ENCODE data around the gene SOCS7.

The SOCS7 gene, protein sequence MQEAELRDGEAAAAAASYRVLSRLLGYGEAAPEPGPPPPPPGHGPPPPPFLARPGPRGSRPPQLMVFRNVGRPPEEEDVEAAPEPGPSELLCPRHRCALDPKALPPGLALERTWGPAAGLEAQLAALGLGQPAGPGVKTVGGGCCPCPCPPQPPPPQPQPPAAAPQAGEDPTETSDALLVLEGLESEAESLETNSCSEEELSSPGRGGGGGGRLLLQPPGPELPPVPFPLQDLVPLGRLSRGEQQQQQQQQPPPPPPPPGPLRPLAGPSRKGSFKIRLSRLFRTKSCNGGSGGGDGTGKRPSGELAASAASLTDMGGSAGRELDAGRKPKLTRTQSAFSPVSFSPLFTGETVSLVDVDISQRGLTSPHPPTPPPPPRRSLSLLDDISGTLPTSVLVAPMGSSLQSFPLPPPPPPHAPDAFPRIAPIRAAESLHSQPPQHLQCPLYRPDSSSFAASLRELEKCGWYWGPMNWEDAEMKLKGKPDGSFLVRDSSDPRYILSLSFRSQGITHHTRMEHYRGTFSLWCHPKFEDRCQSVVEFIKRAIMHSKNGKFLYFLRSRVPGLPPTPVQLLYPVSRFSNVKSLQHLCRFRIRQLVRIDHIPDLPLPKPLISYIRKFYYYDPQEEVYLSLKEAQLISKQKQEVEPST

DNA sequence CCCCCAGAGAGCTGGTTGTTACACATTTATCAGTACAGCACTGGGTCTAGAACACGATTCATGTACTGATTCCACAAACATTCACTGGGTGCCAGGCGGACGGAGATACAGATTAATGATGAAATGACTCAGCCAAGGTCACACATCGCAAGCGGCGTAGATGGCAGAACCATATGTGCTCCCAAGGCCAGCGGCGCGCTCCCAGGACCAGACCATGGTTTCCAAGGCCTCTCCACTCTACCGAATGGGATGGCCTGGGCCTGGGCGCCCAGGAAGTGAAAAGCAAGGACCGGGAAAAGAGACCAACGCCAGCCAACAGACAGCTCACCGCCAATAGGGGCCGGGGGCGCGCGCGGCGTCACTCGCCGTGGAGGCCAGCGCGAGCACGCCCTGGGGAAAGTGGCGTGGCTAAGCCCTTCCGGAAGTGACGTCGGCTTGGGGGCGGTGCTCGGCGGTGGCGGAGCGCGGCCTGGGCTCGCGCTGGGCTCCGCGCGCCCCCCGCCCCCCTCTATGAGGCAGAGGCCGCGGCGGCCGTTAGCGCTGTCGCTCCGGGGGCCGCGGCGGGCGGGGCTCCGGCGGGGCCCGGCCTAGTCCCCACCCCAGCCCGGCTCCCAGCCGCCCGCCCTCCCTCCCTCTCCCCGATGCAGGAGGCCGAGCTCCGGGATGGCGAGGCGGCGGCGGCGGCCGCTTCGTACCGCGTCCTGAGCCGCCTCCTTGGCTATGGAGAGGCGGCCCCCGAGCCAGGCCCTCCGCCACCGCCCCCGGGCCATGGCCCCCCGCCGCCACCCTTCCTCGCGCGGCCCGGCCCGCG is at the start of gene SOCS7:
Gene SOCS7, plus strand, starts transcription at position 433 of the 811 bp plus-strand sequence. Its CDS starts 209 bp downstream, at position 642.
- peak; percentile 92 for DNase-seq

DNA sequence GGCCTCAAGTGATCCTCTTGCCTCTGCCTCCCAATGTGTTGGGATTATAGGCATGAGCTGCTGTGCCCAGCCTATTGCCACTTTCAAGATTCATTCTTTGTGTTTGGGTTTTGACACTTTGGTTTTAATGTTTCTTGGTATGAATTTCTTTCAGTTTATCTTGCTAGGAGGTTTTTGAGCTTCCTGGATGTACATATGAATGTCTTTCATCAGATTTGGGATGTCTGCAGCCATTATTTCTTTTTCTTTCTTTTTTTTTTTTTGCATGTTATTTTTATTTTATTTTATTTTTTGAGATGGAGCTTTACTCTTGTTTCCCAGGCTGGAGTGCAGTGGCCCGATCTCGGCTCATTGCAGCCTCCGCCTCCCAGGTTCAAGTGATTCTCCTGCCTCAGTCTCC is 36.1 kb upstream of the SOCS7 start:
- DNase-seq = no peak

DNA sequence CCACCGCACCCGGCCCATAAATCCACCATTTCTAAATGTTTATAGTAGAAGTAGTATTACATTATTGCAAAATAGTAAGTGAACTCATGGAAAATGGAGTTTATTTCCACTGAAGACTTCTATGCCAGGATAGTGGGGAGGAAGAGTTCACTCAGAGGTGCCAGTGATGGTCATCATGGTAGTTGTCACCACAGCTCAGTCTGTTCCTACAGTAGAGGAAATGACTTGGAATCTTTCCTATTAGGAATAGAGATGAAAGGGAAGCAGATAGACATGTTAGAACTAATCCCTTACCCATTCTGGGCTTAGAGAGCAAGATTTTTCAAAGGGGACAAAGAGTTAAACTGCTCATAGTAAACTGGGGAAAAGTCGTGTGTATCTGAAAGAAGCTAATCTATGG is 34.6 kb upstream of the SOCS7 start:
- no peak for DNase-seq

DNA sequence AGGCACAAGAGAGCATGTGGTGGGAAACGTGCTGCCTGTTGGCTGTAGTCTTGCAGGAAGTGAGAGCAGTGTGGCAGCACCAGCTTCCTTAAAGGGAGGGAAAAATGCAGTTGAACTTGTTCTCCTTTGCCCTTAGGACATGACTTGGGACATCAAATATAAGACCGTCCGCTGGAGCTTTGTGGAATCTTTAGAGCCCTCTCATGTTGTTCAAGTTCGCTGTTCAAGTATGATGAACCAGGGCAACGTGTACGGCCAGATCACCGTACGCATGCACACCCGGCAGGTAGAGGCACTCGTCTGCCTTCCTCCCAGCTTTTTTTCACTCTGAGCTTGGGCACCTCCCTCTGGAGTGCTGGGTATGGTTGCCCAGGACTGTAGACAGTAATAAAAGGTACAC is 31.2 kb upstream of the SOCS7 start:
- no peak for DNase-seq

DNA sequence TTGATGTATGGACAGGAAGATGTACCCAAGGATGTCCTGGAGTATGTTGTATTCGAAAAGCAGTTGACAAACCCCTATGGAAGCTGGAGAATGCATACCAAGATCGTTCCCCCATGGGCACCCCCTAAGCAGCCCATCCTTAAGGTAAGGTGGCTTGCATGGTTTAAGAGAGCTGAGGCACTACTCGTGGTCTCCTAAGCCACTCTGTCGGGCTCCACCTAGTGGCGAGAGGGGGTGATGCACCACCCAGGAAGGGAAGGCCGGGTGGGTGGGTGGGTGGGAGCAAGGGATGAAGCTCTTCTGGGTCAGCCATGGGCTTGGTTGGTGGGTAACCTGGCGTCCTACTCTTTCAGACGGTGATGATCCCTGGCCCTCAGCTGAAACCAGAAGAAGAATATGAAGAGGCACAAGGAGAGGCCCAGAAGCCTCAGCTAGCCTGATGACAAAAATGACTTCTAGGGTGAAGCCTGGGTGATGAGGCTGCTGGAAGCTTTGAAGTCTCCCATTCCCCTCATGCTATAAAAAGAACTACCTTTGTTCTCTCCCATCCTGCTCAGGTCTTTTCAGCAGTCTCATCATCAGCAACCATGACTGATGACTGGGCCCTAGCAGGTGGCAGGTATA is 29.4 kb upstream of the SOCS7 start:
- DNase-seq = peak; percentile 37

DNA sequence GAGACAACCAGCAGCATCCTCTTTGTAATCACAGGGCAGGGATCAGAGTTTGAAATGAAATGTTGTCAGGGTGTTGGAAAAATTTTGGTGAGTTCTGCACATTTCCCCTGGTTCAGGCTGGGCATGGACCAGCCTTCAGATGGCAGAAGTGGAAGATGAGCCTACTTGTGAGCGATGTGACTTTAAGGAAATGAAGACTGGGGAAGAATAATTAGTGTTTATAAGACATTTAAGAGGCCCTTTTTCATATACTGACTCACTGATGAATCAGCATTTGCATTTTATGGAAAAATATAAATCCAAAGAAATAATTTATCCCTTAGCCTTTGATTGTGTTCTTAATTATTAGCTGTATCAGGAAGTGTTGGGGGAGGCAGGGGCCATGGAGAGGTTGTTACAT is 28.7 kb upstream of the SOCS7 start:
- no peak for DNase-seq

DNA sequence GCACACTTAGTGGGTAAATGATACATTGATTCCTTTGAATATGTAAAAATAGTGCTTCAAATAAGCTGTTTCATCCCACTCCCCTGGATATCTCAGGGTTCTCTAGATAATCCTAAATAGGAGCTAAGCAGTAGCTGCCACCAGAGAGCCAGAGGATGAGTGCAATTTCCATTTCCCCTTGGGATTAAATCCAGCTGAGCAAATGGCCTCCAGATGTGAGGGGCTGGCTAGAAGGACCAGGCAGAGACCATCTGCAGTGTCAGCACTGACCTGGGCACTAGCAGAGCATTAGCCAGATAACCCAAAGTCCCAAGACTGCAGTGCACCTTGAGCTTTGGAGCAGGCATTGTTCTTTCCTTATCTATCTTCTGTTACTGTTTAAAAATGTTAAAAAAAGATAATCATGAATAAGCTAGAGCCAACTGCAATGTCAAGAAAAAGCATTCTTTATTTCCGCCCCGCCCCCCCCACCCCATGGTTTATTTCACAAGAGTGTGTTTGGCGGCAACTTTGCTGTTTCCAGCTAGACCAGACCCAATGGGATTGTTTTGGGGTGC is 27.4 kb upstream of the SOCS7 start:
- DNase-seq = no peak

DNA sequence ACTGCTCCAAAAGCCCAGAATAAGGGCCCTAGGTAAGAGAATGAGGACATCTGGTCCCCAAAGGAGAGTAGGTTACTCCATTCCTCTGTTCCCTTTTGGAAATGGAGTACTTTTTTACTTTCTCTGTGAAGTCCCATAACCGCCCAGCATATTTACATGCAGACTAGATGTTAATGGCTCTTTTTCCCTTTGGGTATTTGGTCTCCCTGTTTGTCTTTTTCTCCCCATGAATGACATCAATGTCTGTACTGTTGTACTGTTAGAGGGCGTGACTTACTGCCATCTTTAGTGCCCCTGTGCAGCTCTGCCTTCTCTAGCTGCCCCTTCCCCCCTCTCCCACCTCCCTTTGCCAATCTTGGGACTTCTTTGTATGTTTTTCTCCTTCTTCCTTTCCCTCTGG is 26.9 kb upstream of the SOCS7 start:
- DNase-seq = no peak

DNA sequence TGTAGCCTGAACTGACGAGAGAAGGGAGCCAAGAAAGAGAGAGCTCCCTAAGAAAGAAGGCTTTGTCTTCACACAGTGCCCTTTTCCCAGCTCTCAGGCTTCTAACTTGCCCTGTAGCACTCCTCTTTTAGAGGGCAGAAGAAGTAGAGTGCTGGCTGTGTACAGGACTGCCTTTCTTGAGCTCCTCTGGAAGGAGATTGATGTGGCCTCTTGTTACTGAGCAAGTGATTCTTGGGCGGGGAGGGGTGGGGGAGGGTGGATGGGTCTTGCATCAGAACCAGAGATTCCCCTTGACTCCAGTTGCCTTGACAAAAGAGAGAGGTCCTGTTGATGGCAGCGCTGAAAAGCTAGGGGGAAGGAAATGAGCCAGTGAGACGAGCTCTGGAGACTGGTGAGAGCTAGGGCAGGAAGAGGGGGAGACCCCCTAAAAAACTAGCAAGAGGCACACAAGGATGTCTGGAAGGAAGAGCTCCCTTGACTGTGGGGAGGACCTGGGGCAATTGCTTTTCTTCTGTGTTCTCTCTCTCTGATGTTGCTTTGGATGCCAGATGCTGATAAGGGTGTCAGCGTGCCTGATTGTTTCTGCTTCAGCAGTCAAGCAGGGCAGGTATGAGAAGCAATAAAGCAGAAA is 26.3 kb upstream of the SOCS7 start:
- no peak for DNase-seq

DNA sequence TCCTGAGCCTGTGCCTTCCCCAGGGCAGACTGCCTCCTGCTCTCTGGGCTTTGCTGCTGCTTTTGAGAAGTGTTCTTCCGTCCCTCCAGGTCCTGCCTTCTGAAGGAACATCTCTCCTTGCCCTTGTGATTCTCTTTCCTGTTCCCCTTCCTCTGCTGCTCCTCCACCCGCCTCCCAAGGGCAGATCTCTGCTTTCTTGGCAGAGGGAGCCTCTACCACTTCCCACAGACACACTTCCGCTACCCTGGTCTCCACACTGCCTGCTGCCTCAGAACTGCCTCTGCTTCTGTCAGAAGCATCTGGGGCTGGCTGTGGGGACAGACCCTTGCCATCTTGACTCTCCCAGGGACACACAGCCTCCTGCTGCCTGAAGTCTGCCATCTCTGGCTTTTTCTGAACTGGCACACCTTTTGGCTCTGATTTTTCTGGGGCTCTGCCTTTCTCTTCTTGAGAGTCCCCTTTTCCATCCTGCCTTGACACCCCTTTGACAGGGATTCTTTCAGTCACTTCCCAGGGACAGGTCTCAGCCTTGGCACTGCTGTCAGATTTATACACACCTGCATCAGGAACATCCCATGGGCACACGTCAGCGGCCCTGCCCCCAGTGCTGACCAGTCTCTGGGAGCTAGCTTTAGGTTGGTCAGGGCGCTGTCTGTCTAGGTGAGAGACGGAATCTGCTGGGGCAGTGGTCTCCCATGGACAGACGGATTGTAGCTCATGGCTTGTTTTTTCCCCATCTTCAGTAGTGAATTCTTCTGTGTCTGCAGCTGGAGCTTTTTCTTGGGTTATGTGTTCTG is 24.4 kb upstream of the SOCS7 start:
- no peak for DNase-seq

DNA sequence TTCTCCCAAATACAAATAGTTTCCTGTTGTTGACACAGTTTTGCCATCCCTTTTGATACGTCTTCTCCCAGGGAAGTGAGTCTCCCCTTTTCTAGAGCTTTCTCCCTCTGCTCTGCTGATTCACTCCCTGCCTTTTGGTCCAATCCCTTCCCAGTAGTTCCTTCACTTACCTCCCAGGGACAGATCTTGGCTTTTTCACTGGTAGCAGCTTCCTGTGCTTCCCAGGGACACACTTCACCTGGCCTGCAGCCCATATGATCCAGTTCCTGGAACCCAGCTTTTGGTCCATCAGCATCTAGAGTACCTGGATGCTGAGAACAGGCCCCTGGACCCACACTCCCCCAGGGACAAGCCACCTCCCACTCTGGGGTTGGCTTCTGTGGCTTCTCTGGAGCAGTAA is 23.7 kb upstream of the SOCS7 start:
- no peak for DNase-seq

DNA sequence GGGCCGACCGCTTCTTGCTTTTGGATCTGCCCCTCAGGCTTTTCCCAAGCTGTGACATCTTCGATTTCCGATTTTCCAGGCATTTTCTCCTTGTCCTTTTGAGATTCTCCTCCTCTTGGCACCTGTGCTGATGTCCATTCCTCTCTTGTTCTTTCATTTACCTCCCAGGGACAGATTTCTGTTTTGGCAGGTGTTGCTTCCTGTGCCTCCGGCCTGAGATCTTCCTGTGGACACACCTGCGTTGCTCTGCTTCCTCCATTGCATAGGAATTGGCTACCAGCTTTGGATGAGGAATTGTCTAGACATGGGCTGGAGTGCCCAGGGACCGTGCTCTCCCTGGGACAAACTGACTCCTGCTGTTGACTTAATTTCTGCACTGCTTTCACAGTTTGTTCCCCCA is 23.0 kb upstream of the SOCS7 start:
- no peak for DNase-seq

DNA sequence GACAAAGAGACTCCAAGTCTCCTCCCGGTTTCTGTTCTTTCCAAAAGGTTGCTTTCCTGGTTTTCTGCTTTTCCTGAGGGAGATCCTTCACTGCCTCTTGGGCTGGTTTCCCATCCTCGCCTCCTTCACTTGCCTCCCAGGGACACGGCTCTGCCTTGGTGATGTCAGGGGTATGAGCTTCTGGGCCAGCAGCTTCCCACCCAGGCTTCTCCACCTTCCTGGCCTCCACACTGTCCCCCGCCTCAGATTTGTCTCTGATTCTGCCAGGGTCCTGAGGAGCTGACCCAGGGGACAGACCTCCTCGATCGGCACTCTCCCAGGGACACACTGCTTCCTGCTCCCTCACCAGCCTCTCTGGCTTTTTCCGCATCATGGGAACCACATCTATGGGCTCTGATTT is 22.4 kb upstream of the SOCS7 start:
- no peak for DNase-seq

DNA sequence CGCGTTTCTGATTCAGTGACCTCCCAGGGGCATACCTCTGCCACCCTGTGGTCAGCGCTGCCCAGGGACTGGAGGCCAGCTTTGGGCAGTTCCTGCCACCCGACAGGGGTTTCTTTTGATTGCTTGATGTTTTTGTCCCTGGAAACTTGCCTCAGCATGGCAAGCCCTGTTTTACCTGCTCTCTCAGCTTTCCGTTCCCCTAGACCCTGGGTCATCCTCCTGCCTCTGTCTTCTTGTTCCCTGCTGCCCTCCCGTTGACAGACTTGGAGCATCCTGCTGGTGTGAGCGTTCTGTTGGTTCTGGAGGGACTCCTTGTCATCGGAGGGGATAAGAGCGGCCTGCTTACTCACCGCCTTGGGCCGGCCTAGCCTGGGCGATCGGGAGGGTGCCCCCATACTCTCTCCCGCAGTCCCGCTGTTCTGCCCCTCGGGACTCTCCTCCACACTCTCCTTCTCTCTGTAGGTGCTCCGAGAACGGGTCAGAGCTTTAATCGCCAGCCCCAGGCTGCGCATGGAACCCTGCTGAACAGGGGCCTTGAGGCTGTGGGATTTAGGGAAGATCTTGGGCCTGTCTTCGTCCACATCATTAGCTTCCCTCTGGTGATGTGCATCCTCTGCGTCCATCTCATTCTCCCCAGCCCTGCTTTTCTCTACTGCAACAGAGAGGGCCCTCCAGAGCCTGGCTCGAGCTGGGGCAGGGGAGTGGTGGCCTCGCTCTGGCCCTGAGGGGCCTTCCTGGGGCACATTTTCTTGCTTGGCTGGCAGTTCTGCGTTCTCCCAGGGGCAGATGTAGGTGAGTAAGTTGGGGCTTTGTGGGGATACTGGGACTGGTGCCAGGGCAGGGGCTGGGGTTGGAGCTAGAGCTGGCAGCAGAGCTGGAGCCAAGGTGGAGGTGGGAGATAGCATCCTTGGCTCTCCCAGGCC is 21.6 kb upstream of the SOCS7 start:
- DNase-seq = no peak

DNA sequence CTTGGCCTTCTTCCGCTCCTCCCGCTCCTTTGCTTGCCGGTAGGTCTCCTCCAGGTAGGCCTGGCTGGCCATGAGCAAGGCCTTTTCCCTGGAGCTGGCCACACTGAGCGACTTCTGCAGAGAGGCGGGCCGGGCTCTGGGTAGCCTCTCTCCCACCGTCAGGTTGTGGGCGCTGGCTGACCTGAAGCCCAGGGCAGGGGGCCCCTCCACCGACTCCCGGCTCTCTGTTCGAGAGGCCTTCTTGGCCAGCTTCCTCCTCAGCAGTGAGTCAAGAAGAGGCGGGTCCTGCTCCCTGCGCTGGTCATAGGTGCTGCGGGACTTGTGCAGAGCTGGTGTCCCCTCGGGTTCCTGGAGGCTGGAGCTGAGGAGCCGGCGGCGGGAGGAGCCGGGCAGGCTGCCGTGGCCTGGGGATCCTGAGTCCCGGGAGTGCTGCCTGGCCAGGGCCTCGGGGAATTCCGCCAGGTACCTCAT is 20.7 kb upstream of the SOCS7 start:
- no peak for DNase-seq

DNA sequence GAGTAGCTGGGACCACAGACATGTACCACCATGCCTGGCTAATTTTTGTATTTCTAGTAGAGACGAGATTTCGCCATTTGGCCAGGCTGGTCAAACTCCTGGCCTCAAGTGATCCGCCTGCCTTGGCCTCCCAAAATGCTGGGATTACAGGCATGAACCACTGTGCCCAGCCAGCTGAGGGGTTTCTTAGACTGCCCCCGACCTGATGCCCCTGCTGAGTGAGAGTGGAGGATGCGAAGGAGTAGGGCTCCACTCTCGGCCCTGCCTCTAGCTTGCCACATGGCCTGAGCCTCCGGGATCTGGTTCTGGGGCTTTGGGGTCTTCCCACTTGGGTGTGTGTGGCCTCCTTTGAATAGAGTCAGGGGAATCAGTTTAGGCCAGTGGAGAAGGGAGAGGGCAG is 18.9 kb upstream of the SOCS7 start:
- no peak for DNase-seq

DNA sequence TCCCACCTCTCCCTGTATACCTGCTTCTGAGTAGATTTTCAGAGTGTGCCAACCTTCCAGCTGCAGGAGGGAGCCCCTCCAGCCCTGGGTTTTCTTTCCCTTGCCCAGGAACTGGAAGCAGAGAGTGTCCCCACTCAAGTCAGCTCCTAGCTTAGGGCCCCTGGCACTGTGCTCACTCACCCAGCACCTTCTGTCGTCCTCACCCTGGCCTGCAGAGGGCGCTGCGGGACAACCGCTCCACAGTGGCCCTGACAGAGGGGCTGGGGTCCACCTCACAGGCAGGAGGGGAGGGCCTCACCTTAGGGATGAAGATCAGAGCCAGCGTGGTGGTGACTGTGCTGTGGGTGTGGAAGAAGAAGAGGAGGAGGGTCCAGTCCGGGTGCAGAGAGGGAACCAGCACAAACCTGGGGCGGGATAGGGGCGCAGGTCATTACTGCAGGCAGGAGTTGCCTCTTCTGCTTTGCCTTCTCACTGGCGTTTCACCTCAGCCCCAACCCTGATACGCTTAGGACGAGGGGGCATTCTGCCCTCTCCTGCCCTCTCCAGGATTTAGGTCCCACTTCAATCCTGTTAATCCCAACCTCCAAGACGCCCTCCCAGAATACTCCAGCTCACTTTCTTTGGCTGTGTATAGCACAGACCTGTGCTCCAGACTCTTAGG is 17.9 kb upstream of the SOCS7 start:
- no peak for DNase-seq

DNA sequence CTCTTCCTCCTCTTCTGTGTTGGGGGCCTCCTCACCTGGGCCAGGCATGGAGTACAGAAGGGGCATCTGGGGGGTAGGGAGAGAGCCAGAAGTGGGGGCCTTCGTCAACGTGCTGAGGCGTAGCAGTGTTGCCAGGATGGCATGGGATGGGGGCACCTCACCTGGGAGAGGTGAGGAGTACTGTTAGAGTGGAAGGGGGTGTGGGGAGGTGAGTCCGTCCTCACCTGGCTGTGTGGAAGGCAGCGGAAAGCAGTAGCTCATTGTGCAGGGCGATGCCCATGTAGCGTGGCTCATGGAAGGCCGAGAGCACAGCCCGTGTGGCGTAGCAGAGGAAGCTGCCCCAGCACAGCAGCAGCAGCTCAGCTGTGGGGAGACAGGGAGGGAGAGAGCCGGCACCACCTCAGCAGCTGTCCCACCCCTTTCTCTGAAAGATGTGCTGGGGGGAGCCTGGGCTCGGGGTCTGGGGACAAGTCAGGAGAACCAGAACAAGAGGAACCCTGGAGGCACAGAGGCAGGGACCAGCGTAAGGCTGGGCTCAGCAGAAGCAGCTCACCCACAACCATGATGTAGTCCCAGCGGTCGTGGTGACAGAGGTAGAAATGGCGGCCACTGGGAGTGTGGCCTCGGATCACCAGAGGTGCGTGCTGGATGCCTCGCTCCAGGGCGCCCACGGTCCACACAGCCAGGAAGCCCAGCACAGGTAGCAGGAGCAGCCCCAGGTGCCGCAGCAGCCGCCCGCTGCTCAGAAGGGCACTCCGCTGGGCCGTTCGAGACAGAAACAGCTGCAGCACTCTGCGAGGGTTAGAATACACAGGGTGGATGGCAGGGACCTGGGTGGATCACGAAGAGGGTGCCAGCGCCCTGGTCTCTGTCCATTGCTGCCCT is 16.9 kb upstream of the SOCS7 start:
- no peak for DNase-seq

DNA sequence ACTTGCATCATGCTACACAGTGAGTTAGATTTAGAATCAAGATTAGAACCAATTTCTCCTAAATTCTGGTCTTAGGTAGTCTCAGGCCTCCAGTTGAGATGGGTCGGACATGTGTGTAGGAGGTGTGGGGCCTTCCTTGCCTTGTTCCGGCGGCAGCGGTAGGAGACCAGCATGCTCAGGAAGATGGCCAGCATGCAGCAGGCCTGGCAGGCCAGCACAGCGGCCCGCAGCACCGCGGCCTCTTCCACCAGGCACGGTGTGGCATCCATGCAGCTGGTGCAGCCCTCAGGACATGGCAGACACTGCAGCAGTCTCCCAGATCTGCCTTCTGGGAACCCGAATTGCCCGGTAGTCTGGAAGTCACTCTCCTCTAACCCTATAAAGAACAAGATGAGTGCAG is 14.8 kb upstream of the SOCS7 start:
- no peak for DNase-seq
